Activated CD8-positive, alpha-beta T cell treated with anti-CD3 and anti-CD28 coated beads for 36 hours (primary cell): ENCODE data around the gene OLIG2. TPM values are rescaled to one million over a fixed set of nuclear protein-coding genes. Genes with fewer than 3 reads are reported as not detected.

Experiments
- ATAC-seq: fragments of 200-7000 bp; cut with Tn5 transposase; one replicate; pipeline ENCODE4 v1.10.0; 2021; ENCODE audit warnings: mild to moderate bottlenecking, moderate library complexity
- CTCF ChIA-PET: fragments of 350-600 bp; sonication (Branson Sonifier 250); formaldehyde crosslinking; loops from one replicate; lab custom pipeline; 2021; ENCODE audit warnings: antibody characterized with exemption; lab: Charles Lee
- POLR2A ChIA-PET: fragments of 350-600 bp; sonication (Branson Sonifier 250); formaldehyde crosslinking; loops from one replicate; lab custom pipeline; 2021; ENCODE audit warnings: antibody characterized with exemption; lab: Charles Lee
- DNase-seq: peaks from one replicate; pipeline ENCODE4 v3.0.0-alpha.2; 2020
- H3K27ac Mint-ChIP-seq: one replicate; pipeline ENCODE4 v1.8.0; 2021; ENCODE audit warnings: mild to moderate bottlenecking, mixed read lengths
- H3K27me3 Mint-ChIP-seq: one replicate; pipeline ENCODE4 v1.8.0; 2021; ENCODE audit warnings: mixed read lengths
- H3K36me3 Mint-ChIP-seq: one replicate; pipeline ENCODE4 v1.8.0; 2021; ENCODE audit warnings: low read depth, mixed read lengths
- H3K4me1 Mint-ChIP-seq: one replicate; pipeline ENCODE4 v1.8.0; 2021; ENCODE audit warnings: low read depth, mixed read lengths
- H3K4me3 Mint-ChIP-seq: one replicate; pipeline ENCODE4 v1.8.0; 2021; ENCODE audit warnings: mild to moderate bottlenecking, moderate library complexity, mixed read lengths
- H3K9me3 Mint-ChIP-seq: one replicate; pipeline ENCODE4 v1.8.0; 2021; ENCODE audit warnings: mixed read lengths
- intact Hi-C: fragments of 100-400 bp; cut with micrococcal nuclease; formaldehyde crosslinking; loops from one replicate; pipeline ENCODE4 v1.10.0; 2022
- total RNA-seq, 2 experiments: library from RNA; stranded (reverse); gene quantifications; one replicate each; pipeline ENCODE4 v1.2.3, GENCODE V29; 2021
- TF ChIP-seq, protein P1 (sequence below): fragments of 200-600 bp; IDR thresholded peaks from one replicate; pipeline ENCODE4 v1.8.0; 2022; ENCODE audit warnings: antibody characterized with exemption, mild to moderate bottlenecking

OLIG2 gene
- total RNA-seq, 2 experiments from 2014 or later, result not detected

DNA sequence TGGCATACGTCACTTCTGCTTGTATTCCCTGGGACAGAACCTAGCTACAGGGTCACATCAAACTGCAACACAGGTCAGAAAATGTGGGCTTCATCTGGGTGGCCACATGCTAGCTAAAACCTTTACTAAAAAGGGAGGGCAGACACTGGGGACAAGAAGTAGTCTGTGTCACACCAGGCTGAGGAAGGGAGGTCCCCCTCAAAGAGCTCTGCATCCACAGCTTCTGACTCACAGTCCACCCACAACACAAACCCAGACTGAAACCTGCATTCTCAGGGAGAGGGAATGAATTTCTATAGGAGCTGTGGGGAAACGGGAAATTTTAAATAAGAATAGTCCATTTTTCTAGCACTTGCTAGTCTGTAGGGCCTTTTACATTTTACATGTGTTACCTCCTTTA is 16.2 kb downstream of the OLIG2 start:
- no peak for DNase-seq
- no peak for ATAC-seq

GRCh38 chr21:33042812-33043211 is 17.1 kb downstream of the OLIG2 start:
- Mint-ChIP-seq H3K27ac (no peak overlapping the region), H3K4me3 (no peak overlapping the region), H3K4me1 (no peaks in the 10 kb centered on the region), H3K9me3 (no peaks in the 10 kb centered on the region), H3K27me3 (peaks cover 36% of the 10 kb centered on the region), H3K36me3 (no peaks in the 10 kb centered on the region)
- TF ChIP-seq, protein P1, sequence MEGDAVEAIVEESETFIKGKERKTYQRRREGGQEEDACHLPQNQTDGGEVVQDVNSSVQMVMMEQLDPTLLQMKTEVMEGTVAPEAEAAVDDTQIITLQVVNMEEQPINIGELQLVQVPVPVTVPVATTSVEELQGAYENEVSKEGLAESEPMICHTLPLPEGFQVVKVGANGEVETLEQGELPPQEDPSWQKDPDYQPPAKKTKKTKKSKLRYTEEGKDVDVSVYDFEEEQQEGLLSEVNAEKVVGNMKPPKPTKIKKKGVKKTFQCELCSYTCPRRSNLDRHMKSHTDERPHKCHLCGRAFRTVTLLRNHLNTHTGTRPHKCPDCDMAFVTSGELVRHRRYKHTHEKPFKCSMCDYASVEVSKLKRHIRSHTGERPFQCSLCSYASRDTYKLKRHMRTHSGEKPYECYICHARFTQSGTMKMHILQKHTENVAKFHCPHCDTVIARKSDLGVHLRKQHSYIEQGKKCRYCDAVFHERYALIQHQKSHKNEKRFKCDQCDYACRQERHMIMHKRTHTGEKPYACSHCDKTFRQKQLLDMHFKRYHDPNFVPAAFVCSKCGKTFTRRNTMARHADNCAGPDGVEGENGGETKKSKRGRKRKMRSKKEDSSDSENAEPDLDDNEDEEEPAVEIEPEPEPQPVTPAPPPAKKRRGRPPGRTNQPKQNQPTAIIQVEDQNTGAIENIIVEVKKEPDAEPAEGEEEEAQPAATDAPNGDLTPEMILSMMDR, result no peak
- DNase-seq (no peak), ATAC-seq (no peak)
- ChIA-PET CTCF (interaction anchor here (1.2 kb wide), 1 partner anchor 16 kb away, joined by 3 read pairs; no protein-coding TSS in a partner anchor), POLR2A (no interaction called here)
- intact Hi-C loops, result no loop called here

More for the DNA sequence above, 16.2 kb downstream of the OLIG2 start:
- Mint-ChIP-seq H3K27me3 (peaks cover 33% of the 10 kb centered on the region), H3K36me3 (no peaks in the 10 kb centered on the region), H3K9me3 (no peaks in the 10 kb centered on the region), H3K4me3 (no peak overlapping the region), H3K4me1 (peaks cover 2% of the 10 kb centered on the region), H3K27ac (no peak overlapping the region)
- TF ChIP-seq, protein P1, result no peak
- ChIA-PET POLR2A (interaction anchor here (0.5 to 1.9 kb wide), 3 partner anchors 16 to 186 kb away, joined by 3 to 4 read pairs (median 3); no protein-coding TSS in a partner anchor), CTCF (interaction anchor here (1.0 to 1.2 kb wide), 2 partner anchors 15 to 155 kb away, joined by 3 to 4 read pairs; no protein-coding TSS in a partner anchor)
- intact Hi-C loops, result no loop called here

- ChIA-PET CTCF (no interaction called here), POLR2A (no interaction called here)
- H3K4me3 Mint-ChIP-seq, result no peak overlapping the region
- ATAC-seq (no peak), DNase-seq (no peak)
- no peak overlapping the region for H3K27ac Mint-ChIP-seq
- H3K36me3 Mint-ChIP-seq, result no peaks in the 10 kb centered on the region
- H3K9me3 Mint-ChIP-seq, result no peaks in the 10 kb centered on the region
- H3K27me3 Mint-ChIP-seq, result peaks cover 35% of the 10 kb centered on the region
- TF ChIP-seq, protein P1, result no peak
- H3K4me1 Mint-ChIP-seq, result no peaks in the 10 kb centered on the region
- intact Hi-C loops, result no loop called here
These were observed 20.7 kb downstream of the OLIG2 start for GRCh38 chr21:33046455-33046854.

- intact Hi-C loops, result no loop called here
- Mint-ChIP-seq H3K36me3 (no peaks in the 10 kb centered on the region), H3K27ac (no peak overlapping the region), H3K4me3 (no peak overlapping the region), H3K9me3 (no peaks in the 10 kb centered on the region), H3K4me1 (no peaks in the 10 kb centered on the region), H3K27me3 (peaks cover 29% of the 10 kb centered on the region)
- ATAC-seq, result no peak
- ChIA-PET POLR2A (no interaction called here), CTCF (no interaction called here)
- no peak for DNase-seq
- TF ChIP-seq, protein P1, result no peak
These were observed 21.5 kb downstream of the OLIG2 start for GRCh38 chr21:33047231-33047630.

DNA sequence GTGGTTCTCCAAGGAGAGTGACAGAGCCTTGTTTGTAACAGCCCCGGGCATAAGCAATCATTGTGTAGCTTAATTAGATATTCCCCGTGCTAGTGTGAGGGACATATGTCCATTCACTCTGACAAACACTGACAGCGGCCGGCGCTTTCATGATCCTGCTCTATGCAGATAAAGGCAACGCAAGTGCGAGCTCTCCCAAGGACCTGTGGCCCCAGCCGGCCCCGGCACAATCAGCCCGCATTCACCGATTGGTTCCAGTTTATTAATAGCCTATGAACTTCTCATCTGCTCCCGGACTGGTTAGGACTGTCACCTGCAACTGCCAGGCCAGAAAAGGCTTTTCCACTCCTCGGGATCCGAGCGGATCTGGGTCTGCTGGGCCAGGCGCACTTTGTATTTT is 26.2 kb downstream of the OLIG2 start:
- Mint-ChIP-seq H3K9me3 (no peaks in the 10 kb centered on the region), H3K27me3 (peaks cover 10% of the 10 kb centered on the region), H3K4me3 (no peak overlapping the region), H3K4me1 (no peaks in the 10 kb centered on the region), H3K36me3 (no peaks in the 10 kb centered on the region), H3K27ac (no peak overlapping the region)
- DNase-seq (no peak), ATAC-seq (no peak)
- ChIA-PET POLR2A (interaction anchor here (0.9 kb wide), 1 partner anchor 20 kb away, joined by 3 read pairs; no protein-coding TSS in a partner anchor), CTCF (interaction anchor here (1.1 kb wide), 1 partner anchor 111 kb away, joined by 3 read pairs; no protein-coding TSS in a partner anchor)
- intact Hi-C loops, result no loop called here
- TF ChIP-seq, protein P1, result no peak
